ENCODE measurements around the gene RUNX2.

DNA sequence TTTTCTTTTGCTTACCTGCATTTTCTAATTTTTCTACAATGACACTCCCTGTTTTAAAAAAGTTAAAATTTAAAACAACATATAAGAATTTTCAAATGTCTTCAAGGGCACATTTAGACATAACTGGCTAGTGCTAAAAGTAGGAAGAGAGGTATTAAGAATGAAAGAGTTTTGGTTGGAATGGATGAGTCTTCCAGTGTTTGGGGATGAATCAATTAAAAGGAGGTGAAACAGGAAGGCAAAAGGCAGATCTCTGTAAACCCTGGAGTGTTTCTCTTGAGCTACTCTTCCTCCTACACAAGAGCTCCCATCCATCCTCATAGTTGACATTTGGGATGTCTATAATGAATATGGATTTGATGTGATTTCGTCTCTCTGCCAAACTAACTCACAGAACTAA lies 288.1 kb downstream of the RUNX2 start:
- TF ChIP-seq YY1 (IDR thresholded peaks at IDR 0.05; ENCODE audit: borderline replicate concordance in 1 of 3, control insufficient read depth in 1 of 3, extremely low read depth in 1 of 3, insufficient read depth in 3 of 3, insufficient read length in 1 of 3, insufficient replicate concordance in 2 of 3, low read depth in 1 of 3, low read length in 2 of 3) (no peak), SAFB2 (IDR thresholded peaks at IDR 0.05; ENCODE audit: borderline replicate concordance, low read depth, low read length, severe bottlenecking) (no peak), SETDB1 (IDR thresholded peaks at IDR 0.05; ENCODE audit: low read length) (no peak)
- TF ChIP-seq, protein P1, sequence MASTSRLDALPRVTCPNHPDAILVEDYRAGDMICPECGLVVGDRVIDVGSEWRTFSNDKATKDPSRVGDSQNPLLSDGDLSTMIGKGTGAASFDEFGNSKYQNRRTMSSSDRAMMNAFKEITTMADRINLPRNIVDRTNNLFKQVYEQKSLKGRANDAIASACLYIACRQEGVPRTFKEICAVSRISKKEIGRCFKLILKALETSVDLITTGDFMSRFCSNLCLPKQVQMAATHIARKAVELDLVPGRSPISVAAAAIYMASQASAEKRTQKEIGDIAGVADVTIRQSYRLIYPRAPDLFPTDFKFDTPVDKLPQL (IDR thresholded peaks at IDR 0.05; ENCODE audit: extremely low read depth, insufficient read length) = no peak

All from K562 (cell line).